GM21381 (cell line): ENCODE measurements around the gene PPY.
"Not testable (repeated sequence)": the region's sequence is repeated elsewhere in the genome, so short reads cannot be mapped to it uniquely, and the experiment has no call there.

Experiments used
- ATAC-seq: cut with Tn5 transposase; IDR thresholded peaks from one replicate; pipeline ENCODE4 v1.9.1; 2021; ENCODE audit warnings: mild to moderate bottlenecking, moderate library complexity; ENCODE audit not compliant: unreplicated experiment

PPY gene

DNA sequence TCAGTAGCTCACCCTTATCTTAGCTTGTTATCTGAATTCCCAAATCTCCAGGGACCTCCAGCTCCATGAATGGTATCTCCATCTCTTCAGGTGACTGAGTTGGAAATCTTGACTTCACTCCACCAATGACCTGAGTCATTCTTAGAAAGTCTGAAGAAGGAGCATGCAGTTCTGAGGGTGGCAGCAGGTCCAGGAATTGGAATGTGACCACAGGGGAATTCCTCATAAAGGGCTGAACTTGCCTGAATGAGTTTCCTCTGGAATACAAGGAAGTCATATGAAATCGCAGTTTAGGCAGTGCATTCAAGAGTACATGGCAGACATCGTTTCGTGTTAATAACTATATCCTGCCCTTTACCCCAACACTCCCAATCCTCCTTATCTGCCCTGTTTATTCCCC lies 24.0 kb upstream of the PPY start:
- ATAC-seq: no peak

DNA sequence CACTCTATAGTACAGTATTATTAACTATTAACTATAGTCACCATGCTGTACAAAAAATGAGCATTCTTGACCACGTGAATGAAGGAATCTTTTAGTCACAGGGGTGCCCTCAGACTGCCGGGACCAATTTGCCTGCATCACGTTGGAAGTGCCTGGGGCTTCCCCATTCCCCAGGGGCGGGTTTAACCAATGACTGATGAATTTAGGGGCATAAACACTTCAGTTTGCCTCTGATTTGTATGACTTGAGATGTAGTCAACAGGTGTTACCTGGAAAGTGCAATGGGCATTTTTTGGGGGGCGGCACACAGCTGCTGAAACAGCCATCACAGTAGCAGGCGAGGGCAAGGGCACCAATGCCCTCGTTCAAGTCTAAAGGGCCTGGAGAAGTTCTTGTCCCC lies 20.2 kb upstream of the PPY start:
- ATAC-seq: no peak

DNA sequence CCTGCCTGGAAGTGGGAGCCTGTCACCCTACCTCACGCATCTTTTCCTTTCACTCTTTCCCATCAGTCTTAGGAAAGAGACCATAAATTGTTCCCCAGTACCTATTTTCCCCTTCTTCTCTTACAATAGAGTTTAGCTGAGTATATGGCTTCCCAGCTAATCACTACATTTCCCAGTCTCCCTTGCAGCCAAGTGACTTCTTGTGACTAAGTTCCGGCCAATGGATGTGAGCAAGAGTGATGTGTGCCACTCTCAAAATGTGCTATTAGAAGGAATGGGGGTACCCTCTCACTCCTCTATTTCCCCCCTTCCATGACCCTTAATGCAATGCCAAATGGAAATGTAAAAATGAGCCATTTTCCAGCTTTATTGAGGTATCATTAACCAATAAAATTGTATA lies 19.7 kb upstream of the PPY start:
- ATAC-seq: no peak

DNA sequence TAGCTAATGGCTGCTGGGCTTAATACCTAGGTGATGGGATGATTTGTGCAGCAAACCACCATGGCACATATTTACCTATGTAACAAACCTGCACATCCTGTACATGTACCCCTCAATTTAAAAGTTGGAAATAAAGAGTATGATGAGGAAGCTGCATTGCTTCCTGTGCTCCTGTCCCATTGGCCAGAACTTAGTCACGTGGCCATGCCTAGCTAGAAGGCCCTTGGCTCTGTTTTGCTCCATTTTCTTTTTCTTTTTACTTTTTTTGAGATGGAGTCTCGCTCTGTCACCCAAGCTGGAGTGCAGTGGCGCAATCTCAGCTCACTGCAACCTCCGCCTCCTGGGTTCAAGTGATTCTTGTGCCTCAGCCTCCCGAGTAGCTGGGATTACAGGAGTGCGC lies 19.0 kb upstream of the PPY start:
- ATAC-seq: not testable (repeated sequence)

DNA sequence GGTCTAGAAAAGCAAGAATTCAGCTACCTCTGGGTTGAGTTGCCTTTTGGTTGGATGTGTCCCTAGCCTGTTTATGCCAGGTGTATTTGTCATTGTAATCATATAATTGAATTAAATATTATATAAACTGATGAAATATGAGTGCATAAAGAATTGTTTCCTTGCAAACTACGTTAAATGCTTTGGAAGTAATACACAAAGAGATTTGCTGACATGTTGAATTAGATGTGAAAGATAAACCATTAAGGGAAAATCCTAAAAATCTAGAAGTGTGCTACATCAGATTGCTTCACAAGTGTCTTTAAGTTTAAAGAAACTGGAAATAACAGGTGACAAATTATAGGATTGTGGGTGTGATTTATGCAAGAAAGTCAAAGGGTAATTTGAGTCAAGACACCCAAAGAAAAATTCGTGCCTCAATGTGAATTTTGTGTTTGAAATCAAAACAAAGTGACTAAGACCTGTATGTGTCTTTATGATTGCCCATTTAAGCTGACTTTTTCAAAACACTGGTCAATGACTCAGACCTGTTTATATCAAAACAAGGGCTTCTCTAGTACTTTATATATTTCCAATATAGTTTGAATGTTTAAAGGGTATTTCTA lies 16.6 kb upstream of the PPY start:
- ATAC-seq: no peak

DNA sequence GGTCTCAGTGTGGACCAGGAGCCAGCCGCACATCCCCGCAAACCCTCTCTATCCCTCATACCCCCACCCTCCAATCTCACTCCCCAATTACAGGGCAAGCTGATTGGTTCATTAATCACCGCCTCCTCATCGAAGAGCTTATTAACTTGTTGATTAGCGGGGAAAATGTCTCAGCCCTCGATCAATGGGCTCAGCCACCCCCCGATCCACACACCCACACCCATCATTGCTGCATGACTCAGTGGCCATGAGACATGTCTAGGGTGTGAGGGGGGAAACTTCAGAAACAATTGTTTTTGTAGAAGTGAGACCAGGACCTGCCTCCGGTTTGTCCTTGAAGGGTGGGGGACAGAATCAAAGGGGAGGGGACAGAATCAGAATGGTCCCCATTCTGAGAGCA lies 13.9 kb upstream of the PPY start:
- no peak for ATAC-seq

DNA sequence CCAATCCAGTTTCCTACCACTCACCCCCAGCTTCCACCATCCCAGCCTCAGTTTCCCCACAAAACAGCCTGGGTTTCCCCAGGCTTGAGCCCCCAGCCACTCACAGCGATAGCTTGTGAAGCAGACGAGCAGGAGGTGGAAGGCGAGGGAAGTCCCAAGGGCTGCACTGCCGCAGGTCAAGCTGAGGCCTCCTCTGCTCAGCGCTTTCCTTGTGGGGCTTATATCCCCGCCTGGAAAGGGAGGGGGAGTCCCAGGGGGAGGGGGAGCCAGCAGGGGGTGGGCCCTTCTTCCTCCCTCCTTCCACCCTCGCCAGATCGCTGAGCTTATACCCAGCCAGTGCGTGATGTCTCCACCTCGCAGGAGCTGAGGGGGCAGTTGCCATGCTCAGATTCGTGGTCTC lies 11.5 kb upstream of the PPY start, which contains the start of gene PYY:
Gene PYY (minus strand): TSS at position 195 of the 400 bp plus-strand sequence. CDS start 457 bp downstream, outside the sequence.
- no peak for ATAC-seq

DNA sequence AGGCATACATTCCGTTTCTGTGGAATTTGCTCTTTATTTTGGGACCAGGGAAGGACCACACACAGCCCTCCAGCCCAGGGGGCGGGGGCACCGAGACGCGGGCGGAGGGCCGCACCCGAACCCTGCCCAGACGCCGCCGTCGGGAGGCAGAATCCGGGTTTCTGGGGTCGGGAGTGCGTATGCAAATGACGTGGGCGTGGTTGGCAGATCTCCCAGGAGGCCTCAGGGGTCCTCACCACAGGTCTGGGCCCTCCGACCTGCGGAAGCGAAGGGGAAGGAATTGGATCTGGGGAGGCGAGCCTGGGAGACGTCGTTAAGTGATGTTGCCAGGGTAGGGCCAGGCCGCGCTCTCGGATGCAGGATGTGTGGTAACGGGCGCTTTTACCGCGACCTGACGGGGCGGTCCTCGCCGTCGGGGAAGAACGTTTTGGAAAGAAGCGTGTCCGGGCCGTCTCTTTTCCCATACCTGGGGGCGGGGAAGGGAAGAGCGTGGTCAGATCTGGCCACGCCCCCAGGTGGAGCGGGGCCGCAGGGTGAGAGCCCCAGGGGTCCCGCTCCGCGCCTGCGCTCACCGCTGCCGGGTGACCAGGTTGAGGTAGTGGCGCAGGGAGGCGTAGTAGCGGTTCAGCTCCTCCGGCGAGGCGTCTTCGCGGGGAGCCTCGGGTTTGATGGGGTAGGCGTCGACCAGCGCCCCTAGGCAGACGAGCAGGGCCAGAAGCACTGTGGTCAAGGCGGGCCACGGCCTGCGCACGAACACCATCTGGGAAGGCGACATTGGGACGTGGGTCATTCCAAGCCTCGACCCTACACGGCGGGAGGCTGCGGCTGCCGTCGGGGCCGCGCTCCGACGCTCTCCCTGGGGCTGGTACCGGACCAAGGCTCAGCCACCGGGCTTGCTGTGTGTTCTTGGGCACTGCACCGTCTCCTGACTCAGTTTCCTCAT lies 10.7 kb upstream of the PPY start:
- ATAC-seq: no peak

DNA sequence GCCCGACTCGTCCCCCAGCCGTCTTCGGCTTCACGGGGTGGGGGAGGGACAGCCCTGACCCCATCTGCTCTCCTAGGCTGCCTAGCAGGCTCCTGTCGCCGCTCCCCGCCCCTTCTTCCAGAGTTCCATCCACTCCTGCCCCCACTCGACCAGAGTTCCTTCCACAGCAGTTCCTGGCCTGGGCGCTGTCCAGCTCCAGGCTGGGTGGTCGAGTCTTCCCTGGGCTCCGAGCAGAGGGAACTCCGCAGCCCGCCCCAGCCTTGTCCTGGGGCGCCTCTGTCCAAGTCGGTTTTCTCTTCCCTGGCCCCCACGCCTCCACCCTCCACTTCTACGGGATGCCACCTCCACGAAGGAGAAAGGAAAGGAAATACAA lies 10.1 kb upstream of the PPY start:
- no peak for ATAC-seq

DNA sequence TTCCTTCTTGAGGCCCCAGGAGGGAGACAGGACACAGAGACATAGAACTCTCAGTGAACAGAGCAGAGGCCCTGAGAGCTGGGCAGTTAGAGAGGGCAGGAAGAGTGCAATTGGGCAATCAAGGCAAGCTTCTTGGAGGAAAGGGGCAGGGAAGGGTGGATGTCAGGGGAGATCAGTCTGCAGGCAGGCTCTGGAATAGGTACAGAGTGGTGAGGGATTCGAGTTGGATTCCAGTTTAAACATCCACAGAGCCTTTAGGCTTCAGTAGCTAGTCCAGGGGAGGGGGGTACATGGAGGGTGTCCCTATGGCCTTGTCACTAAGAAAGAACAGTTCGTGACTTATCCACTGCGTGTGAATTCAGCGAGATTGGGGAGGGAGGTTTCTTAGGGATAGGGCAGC lies 9.5 kb upstream of the PPY start:
- ATAC-seq: no peak

DNA sequence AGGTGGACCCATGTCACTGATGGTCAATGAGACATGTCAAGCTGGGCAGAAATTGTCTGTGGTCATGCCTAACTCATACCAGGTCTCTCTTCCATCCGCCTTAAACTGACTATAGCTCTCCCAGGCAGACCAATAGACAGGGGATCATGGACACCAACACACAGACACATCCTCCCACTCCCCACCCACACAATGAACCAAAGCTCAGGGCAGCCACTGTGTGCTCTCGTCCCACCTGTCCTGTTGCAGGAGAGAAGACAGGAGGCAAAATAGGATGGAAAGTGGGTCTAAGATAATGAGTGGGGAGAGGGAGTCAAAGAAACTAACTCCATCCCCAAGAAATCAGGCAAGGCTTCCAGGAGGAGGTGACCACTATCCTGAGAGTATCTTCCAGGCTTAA lies 8.3 kb upstream of the PPY start:
- ATAC-seq: no peak

DNA sequence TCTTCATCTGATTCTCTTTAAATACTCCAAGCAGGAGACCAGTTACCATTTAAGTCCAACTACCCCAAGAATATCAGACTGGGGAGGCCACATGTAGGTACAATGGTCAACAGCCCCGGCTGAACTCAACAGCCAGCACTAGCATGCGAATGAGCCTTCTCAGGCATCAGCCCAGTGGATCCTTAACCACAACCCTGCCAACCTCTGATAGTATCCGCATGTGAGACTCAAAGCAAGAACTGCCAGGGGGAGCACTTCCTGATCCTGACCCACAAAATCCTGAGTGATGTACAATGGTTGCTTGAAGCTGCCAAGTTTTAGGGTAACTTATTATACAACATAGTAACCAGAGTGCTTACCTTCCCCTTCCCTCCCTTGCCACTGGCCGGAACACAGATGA lies 7.5 kb upstream of the PPY start:
- ATAC-seq: no peak

DNA sequence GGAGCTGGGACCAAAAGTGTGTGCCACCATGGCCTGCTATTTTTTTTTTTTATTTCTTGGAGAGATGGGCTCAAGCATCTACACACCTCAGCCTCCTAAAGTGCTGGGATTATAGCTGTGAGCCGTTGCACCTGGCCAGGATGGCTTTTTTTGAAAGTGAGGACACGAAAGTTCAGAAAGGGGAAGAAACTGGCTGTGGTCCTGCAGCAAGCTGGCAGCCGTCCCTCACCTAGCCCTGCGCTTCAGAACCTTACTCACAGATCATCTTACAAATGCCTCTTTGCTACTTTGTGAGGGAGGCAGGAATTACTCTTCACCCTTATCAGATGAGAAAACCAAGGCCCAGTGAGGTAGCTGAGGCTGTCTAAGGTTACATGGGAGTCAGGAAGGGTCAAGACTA lies 4.5 kb upstream of the PPY start:
- no peak for ATAC-seq

DNA sequence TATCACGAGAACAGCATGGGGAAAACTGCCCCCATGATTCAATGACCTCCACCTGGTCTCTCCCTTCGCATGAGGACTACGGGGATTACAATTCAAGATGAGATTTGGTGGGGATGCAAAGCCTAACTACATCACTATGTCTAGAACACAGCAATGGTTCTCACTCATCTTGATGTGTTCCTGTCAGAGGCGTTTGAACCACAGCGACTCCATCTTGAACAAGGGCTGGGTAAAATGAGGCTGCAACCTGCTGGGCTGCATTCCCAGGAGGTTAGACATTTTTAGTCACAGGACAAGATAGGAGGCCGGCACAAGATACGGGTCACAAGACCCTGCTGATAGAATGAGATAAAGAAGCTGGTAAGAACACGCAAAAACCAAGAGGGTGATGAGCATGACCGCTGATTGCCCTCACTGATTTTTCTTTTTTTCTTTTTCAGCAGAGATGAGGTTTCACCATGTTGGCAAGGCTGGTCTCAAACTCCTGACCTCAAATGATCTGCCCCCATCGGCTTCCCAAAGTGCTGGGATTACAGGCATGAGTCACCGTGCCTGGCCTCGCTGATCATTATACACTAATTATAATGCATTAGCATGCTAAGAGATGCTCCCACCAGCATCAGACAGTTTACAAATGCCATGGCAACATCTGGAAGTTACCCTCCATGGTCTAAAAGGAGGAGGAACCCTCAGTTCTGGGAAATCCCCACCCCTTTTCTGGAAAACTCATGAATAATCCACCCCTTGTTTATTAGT lies 3.0 kb upstream of the PPY start:
- no peak for ATAC-seq

DNA sequence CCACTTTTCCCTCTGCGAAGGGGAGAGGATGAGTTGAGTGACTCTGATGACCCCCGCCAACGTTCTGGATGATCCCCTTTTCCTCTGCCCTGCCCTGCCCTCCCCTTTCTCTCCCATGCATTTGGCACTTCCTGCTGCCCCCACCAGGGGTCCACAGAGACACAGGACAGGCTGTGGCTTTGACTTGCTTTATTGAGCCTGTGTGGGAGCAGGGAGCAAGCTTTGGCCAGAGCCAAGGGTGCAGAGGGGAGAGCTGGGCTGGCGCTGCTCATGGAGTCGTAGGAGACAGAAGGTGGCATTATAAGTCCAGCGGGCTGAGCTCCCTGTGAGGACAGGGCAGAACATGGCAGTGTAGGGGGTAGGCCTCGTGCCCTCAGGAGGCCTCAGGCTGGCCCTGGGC lies 1.6 kb downstream of the PPY start:
- no peak for ATAC-seq

DNA sequence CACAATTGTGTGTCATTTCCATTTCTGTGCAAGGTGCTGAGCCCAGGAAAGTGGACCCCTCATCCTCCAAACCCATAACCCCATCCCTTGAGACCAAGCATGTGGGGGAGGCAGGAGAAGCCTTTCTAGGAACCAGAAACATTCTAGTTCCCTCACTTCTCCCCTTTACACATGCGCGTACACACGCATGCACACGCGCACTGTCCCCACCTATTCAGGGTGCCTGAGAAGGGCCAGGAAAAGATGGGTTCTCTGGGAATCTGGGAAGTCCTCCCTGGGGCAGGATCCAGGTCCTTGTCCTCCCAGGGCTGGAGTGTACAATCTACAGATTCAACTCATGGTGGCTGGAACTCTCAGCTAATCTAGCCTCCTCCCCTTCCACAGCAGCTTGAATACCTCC lies 2.4 kb downstream of the PPY start:
- ATAC-seq: no peak

DNA sequence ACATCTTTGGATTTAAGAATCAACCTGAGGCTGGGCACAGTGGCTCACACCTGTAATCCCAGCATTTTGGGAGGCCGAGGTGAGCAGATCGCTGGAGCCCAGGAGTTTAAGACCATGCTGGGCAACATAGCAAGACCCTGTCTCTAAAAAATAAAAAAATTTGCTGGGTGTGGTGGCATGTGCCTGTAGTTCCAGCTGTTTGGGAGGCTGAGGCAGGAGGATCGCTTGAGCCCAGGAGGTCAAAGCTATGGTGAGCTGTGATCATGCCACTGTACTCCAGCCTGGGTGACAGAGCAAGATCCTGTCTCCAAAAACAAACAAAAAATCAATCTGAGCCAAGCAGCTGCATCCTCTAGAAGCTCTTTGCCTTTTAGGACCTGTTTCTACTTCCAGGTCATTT lies 2.8 kb downstream of the PPY start:
- ATAC-seq: not testable (repeated sequence)

DNA sequence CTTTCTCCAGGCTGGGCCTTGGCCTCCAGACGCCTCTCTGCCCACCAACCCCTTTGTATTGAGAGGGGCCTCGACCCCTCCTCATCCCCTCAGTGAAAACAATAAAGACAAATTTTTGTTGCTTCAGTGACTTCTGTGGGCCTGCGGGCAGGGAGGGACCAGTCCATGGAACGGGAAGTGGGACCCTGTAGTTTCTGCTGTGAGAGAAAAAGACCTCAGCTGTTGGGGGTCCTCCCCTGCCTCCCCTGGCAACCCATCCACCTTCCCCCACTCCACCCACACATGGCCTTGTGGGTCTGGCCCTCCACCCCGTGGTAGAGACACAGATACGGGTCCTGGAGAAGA lies 3.5 kb downstream of the PPY start:
- no peak for ATAC-seq

DNA sequence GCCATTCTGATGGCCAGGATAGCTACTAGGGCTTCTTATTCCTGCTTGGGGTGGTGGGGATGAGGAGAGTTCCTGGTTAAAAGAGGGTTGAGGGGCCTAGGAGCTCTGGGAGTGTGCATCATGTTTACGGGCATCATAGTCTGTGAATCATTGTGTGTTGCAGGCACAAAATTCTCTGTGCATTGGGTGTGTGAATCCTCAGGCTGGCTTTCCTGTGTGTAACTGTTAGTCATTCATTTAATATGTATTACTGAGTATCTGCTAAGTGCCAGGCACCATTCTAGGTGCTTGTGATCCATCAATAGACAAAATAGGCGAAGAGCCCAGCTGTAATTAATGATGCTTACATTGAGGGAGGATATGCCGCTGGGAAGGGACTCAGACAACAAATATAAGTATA lies 5.8 kb downstream of the PPY start:
- no peak for ATAC-seq

DNA sequence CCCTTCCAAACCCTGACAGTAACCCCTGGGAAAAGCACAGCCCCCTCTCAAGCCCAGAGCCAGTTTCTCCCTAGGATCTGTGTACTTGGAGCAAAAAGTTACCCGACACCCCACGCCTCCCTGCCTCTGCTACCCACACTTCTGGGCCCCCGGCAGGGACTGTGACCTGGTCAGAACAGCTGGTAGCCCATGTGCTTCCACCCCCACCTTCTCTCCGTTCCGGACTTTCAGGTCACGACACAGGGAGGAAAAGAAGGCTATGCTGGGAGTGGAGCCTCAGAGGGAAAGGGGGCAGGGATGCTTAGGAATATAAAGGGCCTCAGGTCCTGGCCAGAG lies 6.4 kb downstream of the PPY start:
- ATAC-seq: no peak

DNA sequence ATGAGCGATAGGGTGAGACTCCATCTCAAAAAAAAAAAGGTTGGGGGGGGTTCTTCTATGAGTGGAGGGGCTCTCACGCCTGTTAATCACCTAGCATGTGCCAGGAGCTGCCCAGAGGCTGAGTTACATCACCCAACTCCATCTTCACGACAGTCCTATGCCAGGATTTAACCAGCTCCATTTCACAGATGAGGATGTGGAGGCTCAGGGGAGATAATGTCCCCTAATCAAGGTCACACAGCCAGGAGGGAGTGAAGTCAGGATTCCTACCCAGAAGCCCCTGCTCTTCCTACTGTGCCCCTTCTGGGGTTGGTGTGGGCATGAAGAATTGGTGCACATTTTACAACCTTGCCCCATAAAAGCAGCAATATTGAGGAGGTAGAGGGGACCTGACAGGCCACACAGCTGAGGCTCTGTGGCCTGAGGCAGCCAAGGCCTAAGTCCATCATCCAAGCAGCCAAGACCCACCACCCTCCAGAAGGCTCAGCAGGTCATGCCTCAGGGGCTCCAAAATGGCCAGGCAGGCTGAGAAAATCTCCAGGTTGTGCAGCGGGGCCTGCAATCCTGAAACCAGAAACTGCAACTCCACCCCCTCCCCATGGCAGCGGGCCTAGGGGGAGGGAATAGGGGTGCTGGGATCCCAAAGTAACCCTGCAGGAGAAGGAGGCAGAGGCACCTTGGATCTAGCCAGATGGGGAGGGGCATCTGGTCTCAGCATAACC lies 6.9 kb downstream of the PPY start:
- ATAC-seq: no peak
